Common myeloid progenitor, CD34-positive (primary cell): ENCODE data around the gene ARID4A.

Source experiments
- CTCF ChIA-PET: fragments of 350-600 bp; sonication (Branson Sonifier 250); formaldehyde crosslinking; loops from one replicate; lab custom pipeline; 2021; ENCODE audit warnings: antibody characterized with exemption; lab: Charles Lee
- POLR2A ChIA-PET: fragments of 350-600 bp; sonication (Branson Sonifier 250); formaldehyde crosslinking; loops from one replicate; lab custom pipeline; 2021; ENCODE audit warnings: antibody characterized with exemption; lab: Charles Lee
- DNase-seq, 3 donors: peaks; one replicate each; pipeline versions ENCODE4 v3.0.0 to v3.0.0-alpha.2; 2013
- H3K27ac ChIP-seq, 2 experiments: 1 replicate in 1 of 2; 2 replicates in 1 of 2; pipeline ENCODE4 v1.7.0; 2013; ENCODE audit warnings: inconsistent platforms in 2 of 2, low read length in 2 of 2, mild to moderate bottlenecking in 2 of 2, low read depth in 1 of 2, moderate library complexity in 1 of 2; ENCODE audit not compliant: severe bottlenecking in 2 of 2, insufficient read depth in 1 of 2, poor library complexity in 1 of 2
- H3K27me3 ChIP-seq, 5 experiments: replicated peaks in 2 of 5; 1 replicate in 3 of 5; 2 replicates in 2 of 5; pipeline versions ENCODE4 v1.6.1 to v1.7.0; 2013; ENCODE audit warnings: low read length in 4 of 5, mild to moderate bottlenecking in 2 of 5, moderate library complexity in 2 of 5, inconsistent platforms in 1 of 5; ENCODE audit not compliant: insufficient read depth in 5 of 5, control insufficient read depth in 4 of 5
- H3K36me3 ChIP-seq, 4 experiments: 1 replicate in 2 of 4; 2 replicates in 2 of 4; pipeline versions ENCODE4 v1.6.1 to v1.7.0; 2013; ENCODE audit warnings: low read length in 3 of 4, control low read depth in 1 of 4, mild to moderate bottlenecking in 1 of 4; ENCODE audit not compliant: control insufficient read depth in 4 of 4, insufficient read depth in 4 of 4
- H3K4me1 ChIP-seq, 4 experiments: 1 replicate in 3 of 4; 2 replicates in 1 of 4; pipeline versions ENCODE4 v1.6.1 to v1.7.1; 2013; ENCODE audit warnings: low read length in 3 of 4, mild to moderate bottlenecking in 3 of 4, control low read depth in 1 of 4, inconsistent platforms in 1 of 4, moderate library complexity in 1 of 4; ENCODE audit not compliant: control insufficient read depth in 4 of 4, insufficient read depth in 4 of 4; ENCODE audit errors: control extremely low read depth in 1 of 4
- H3K4me3 ChIP-seq, 7 experiments: 1 replicate in 4 of 7; 2 replicates in 3 of 7; pipeline versions ENCODE4 v1.5.1 to v1.7.0; 2013; ENCODE audit warnings: mild to moderate bottlenecking in 7 of 7, low read length in 6 of 7, moderate library complexity in 6 of 7, inconsistent platforms in 2 of 7, low read depth in 2 of 7, control low read depth in 1 of 7; ENCODE audit not compliant: insufficient read depth in 4 of 7, control insufficient read depth in 1 of 7; ENCODE audit errors: extremely low read depth in 1 of 7
- H3K9me3 ChIP-seq, 5 experiments: 1 replicate in 4 of 5; 2 replicates in 1 of 5; pipeline versions ENCODE4 v1.6.1 to v1.7.1; 2013; ENCODE audit warnings: low read length in 4 of 5, mild to moderate bottlenecking in 2 of 5, inconsistent platforms in 1 of 5, low read depth in 1 of 5, moderate library complexity in 1 of 5; ENCODE audit not compliant: control insufficient read depth in 4 of 5, insufficient read depth in 2 of 5; ENCODE audit errors: control extremely low read depth in 1 of 5
- WGBS: methylation state at CpG from one replicate; pipeline ENCODE4 v1.1.5; 2013; ENCODE audit not compliant: insufficient coverage; 5-methylcytosine and 5-hydroxymethylcytosine counted together

The ARID4A gene

GRCh38 chr14:58397156-58397555, 98.8 kb downstream of the ARID4A start:
- WGBS: 100% methylated on average over 6 of the region's 6 CpGs
- Histone ChIP-seq H3K27ac (no peak overlapping the region), H3K4me1 (peaks cover 0 to 14% (median 11%) of the 10 kb centered on the region in 4 experiments), H3K9me3 (no peaks in the 10 kb centered on the region), H3K4me3 (no peak overlapping the region), H3K27me3 (no peaks in the 10 kb centered on the region), H3K36me3 (no peaks in the 10 kb centered on the region)
- no peak for DNase-seq
- CTCF ChIA-PET: interaction anchor here (2.7 to 3.6 kb wide), 2 partner anchors 15 to 29 kb away, joined by 9 to 19 read pairs; partner anchors contain the start of genes KIAA0586 and TIMM9
- POLR2A ChIA-PET: no interaction called here

GRCh38 chr14:58398495-58398894, 100.1 kb downstream of the ARID4A start:
- ChIA-PET POLR2A (interaction anchor here (1.1 kb wide), 1 partner anchor 29 kb away, joined by 5 read pairs; the partner anchor contains the start of genes KIAA0586 and TIMM9), CTCF (interaction anchor here (0.8 to 1.0 kb wide), 2 partner anchors 13 to 15 kb away, joined by 4 to 5 read pairs; no protein-coding TSS in a partner anchor)
- no peak for DNase-seq
- Histone ChIP-seq H3K27me3 (no peaks in the 10 kb centered on the region), H3K4me3 (no peak overlapping the region), H3K27ac (no peak overlapping the region), H3K9me3 (no peaks in the 10 kb centered on the region), H3K36me3 (no peaks in the 10 kb centered on the region), H3K4me1 (peaks cover 0 to 14% (median 11%) of the 10 kb centered on the region in 4 experiments)

- ChIA-PET CTCF (interaction anchor here (1.1 kb wide), 1 partner anchor 18 kb away, joined by 4 read pairs; no protein-coding TSS in a partner anchor), POLR2A (no interaction called here)
- Histone ChIP-seq H3K36me3 (no peaks in the 10 kb centered on the region), H3K9me3 (no peaks in the 10 kb centered on the region), H3K27me3 (no peaks in the 10 kb centered on the region), H3K4me3 (no peak overlapping the region), H3K4me1 (peaks cover 0 to 14% (median 11%) of the 10 kb centered on the region in 4 experiments), H3K27ac (no peak overlapping the region)
- 95% methylated on average over 3 of the region's 3 CpGs for WGBS
- DNase-seq: no peak
These were observed 100.5 kb downstream of the ARID4A start for GRCh38 chr14:58398895-58399294.

- 92% methylated on average over 2 of the region's 3 CpGs for WGBS
- DNase-seq: peak in 2 of 3 donors; percentile 7 to 16
- Histone ChIP-seq H3K4me3 (no peak overlapping the region), H3K9me3 (no peaks in the 10 kb centered on the region), H3K27ac (no peak overlapping the region), H3K36me3 (no peaks in the 10 kb centered on the region), H3K27me3 (no peaks in the 10 kb centered on the region), H3K4me1 (peaks cover 0 to under 1% (median under 1%) of the 10 kb centered on the region in 4 experiments)
- ChIA-PET CTCF (interaction anchor here (1.6 kb wide), 1 partner anchor 293 kb away, joined by 4 read pairs; no protein-coding TSS in a partner anchor), POLR2A (interaction anchor here (0.6 kb wide), 1 partner anchor 1316 kb away, joined by 3 read pairs; no protein-coding TSS in a partner anchor)
These were observed 103.2 kb downstream of the ARID4A start for GRCh38 chr14:58401587-58401986.

GRCh38 chr14:58408681-58409215, 110.4 kb downstream of the ARID4A start:
- H3K27ac ChIP-seq: no peak overlapping the region
- WGBS: no CpG with 5 or more reads among the region's 3 CpGs

GRCh38 chr14:58414845-58415244, 116.5 kb downstream of the ARID4A start:
- WGBS: no CpG with 5 or more reads among the region's 1 CpG
- Histone ChIP-seq H3K36me3 (peaks cover 14 to 63% (median 28%) of the 10 kb centered on the region in 4 experiments), H3K4me1 (no peaks in the 10 kb centered on the region), H3K27ac (no peak overlapping the region), H3K9me3 (peaks cover 2 to 9% (median 3%) of the 10 kb centered on the region in 5 experiments), H3K27me3 (no peaks in the 10 kb centered on the region), H3K4me3 (no peak overlapping the region)
- CTCF ChIA-PET: no interaction called here
- peak in 1 of 3 donors; percentile 25 for DNase-seq
- POLR2A ChIA-PET: no interaction called here

More at GRCh38 chr14:58408681-58409215, 110.4 kb downstream of the ARID4A start:
- no peaks in the 10 kb centered on the region for H3K27me3 ChIP-seq
- ChIA-PET POLR2A (no interaction called here), CTCF (interaction anchor here (1.9 kb wide), 1 partner anchor 12 kb away, joined by 5 read pairs; no protein-coding TSS in a partner anchor)
- H3K36me3 ChIP-seq: peaks cover 13 to 43% (median 24%) of the 10 kb centered on the region in 4 experiments
- no peak overlapping the region for H3K4me3 ChIP-seq
- no peaks in the 10 kb centered on the region for H3K9me3 ChIP-seq
- H3K4me1 ChIP-seq: no peaks in the 10 kb centered on the region
- DNase-seq: no peak
